Psoas muscle (tissue), 8 donors: Measurements from ENCODE around the gene WWOX. TPM values are rescaled to one million over a fixed set of nuclear protein-coding genes. Genes with fewer than 3 reads are reported as not detected.
A peak's percentile ranks its signal among the peaks of the same experiment; 100 is the strongest.

Source experiments
- ATAC-seq, 4 donors: fragments of 200-7000 bp; cut with Tn5 transposase; one replicate each; pipeline ENCODE4 v1.9.1; 2020; ENCODE audit warnings: moderate library complexity in 3 of 4, mild to moderate bottlenecking in 2 of 4
- DNase-seq, 2 donors: peaks; one replicate each; pipeline ENCODE4 v3.0.0-alpha.2; 2020
- H3K27ac ChIP-seq: fragments of 200-600 bp; one replicate; pipeline ENCODE4 v1.8.0; 2022
- H3K27me3 ChIP-seq, 3 donors: fragments of 200-600 bp in 1 of 3; one replicate each; pipeline versions ENCODE4 v1.6.1 to v1.8.0; 2013 to 2022; ENCODE audit warnings: low read length in 2 of 3, mild to moderate bottlenecking in 2 of 3, moderate library complexity in 1 of 3; ENCODE audit not compliant: insufficient read depth in 3 of 3
- H3K36me3 ChIP-seq, 2 donors: fragments of 200-600 bp in 1 of 2; one replicate each; pipeline versions ENCODE4 v1.6.1 to v1.8.0; 2013 to 2022; ENCODE audit warnings: low read depth in 1 of 2, mild to moderate bottlenecking in 1 of 2, moderate library complexity in 1 of 2; ENCODE audit not compliant: insufficient read depth in 1 of 2
- H3K4me1 ChIP-seq: fragments of 200-600 bp; one replicate; pipeline ENCODE4 v1.8.0; 2022
- H3K4me3 ChIP-seq: fragments of 200-600 bp; one replicate; pipeline ENCODE4 v1.8.0; 2022; ENCODE audit warnings: mild to moderate bottlenecking
- H3K9me3 ChIP-seq: fragments of 200-600 bp; one replicate; pipeline ENCODE4 v1.8.0; 2022
- WGBS, 3 donors: extraction: QIAGEN DNeasy Blood & Tissue Kit; methylation state at CpG; one replicate each; pipeline versions ENCODE4 v1.1.6 to v1.1.7; 2013; 5-methylcytosine and 5-hydroxymethylcytosine counted together
- intact Hi-C, 2 donors: fragments of 100-400 bp; cut with DNase I; formaldehyde crosslinking; loops; one replicate each; pipeline versions ENCODE4 v1.11.0 to v1.14.2; 2022
- polyA plus RNA-seq, 3 donors: library from polyadenylated mRNA; stranded (reverse); fragments of 200-250 nt; gene quantifications; one replicate each; pipeline ENCODE4 v1.2.3, GENCODE V29; 2013
- total RNA-seq, 4 donors: library from RNA; stranded (reverse); fragmentation: NEBNext Ultra II Directional in 2 of 4; extraction: Animal tissue kit (Norgen Biotek cat#: 25700) in 2 of 4; gene quantifications; one replicate each; pipeline versions ENCODE4 v1.2.1 to v1.2.4, GENCODE V29; 2021 to 2023
- TF ChIP-seq, protein P1 (sequence below): fragments of 200-600 bp; IDR thresholded peaks from one replicate; pipeline ENCODE4 v1.8.0; 2022; ENCODE audit warnings: antibody characterized with exemption
- donor health status: healthy with polysubstance abuse.
- donor health status: DM: no; HTN: no; CAD: no; lungs with moderate emphysema.
- donor health status: Bipolar disorder and iron deficiency.
- donor health status: healthy.
- donor health status: DM: yes; HTN: yes; CAD: no.
- donor health status: DM: no; HTN: no; CAD: no.
- donor health status: DM: no; HTN: no; CAD: no.
- donor health status: DM: yes; HTN: yes; CAD: no.

WWOX gene
- total and polyA plus RNA-seq, 7 donors, result 3.1 to 6.6 (median 5.0) TPM

DNA sequence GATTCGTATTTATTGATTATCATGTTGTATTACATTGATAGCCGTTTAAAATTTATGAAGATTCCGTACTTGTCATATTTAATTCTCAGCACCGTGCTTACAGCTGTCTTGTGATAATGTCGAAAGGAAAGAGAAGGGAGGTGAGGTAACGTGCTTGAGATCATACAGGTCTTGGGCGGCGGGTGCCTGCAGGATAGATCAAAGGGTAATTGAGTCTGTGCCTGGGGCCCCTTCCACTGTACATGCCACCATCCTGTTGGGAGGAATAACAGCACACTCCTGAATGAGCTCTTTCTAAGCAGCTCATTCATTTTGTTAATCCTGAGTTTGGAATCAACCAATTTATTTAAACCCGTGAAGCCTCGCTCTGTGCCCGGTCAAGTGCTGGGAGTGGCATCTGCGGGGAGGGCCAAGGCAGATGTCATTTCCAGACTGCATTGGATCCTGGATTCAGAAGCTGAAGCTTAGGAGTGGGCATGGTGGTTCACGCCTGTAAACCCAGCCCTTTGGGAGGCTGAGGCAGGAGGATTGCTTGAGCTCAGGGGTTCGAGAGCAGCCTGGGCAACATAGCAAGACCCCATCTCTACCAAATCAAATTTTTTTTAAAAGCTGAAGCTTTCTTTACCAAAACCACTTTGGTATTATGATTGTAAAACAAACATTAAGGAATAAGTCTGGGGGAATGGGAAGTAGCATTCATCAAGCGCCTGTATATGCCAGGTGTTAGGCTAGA lies 25.8 kb downstream of the WWOX start:
- intact Hi-C loops, result loop anchor here (5.0 to 10.0 kb wide), 3 partner anchors 317 to 1480 kb away; partner anchors contain the start of gene MAF (in 2 of the 2)
- no peak overlapping the region for H3K4me3 ChIP-seq
- 88 to 96% (median 88%) methylated on average over 15 of the region's 15 CpGs for WGBS, 3 donors
- H3K9me3 ChIP-seq, result no peaks in the 10 kb centered on the region
- no peaks in the 10 kb centered on the region for H3K36me3 ChIP-seq
- H3K27ac ChIP-seq, result no peak overlapping the region
- H3K27me3 ChIP-seq, result no peaks in the 10 kb centered on the region
- TF ChIP-seq, protein P1, sequence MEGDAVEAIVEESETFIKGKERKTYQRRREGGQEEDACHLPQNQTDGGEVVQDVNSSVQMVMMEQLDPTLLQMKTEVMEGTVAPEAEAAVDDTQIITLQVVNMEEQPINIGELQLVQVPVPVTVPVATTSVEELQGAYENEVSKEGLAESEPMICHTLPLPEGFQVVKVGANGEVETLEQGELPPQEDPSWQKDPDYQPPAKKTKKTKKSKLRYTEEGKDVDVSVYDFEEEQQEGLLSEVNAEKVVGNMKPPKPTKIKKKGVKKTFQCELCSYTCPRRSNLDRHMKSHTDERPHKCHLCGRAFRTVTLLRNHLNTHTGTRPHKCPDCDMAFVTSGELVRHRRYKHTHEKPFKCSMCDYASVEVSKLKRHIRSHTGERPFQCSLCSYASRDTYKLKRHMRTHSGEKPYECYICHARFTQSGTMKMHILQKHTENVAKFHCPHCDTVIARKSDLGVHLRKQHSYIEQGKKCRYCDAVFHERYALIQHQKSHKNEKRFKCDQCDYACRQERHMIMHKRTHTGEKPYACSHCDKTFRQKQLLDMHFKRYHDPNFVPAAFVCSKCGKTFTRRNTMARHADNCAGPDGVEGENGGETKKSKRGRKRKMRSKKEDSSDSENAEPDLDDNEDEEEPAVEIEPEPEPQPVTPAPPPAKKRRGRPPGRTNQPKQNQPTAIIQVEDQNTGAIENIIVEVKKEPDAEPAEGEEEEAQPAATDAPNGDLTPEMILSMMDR, result no peak
- H3K4me1 ChIP-seq, result peaks cover 15% of the 10 kb centered on the region
- ATAC-seq, result no peak
- no peak for DNase-seq

DNA sequence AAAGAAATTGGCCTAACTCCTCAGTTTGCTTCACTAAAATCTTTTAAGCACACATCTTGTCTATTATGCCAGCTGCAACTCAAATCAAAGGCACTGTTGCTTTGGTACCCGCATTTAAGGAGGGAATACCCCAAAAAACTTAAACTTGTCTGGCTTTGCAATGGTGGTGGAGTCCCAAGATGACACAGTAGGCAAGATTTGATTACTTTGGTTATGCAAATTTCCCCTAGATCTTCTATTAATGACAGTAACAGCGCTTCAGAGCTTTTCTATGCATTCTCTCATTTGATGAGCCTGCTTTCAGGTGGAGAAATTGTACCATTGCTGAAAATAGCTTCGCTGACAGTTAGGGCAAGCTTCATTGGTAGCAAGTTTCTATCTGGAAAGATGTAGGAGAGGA lies 27.2 kb downstream of the WWOX start:
- ATAC-seq (peak in 1 of 4 donors; percentile 20), DNase-seq (no peak)
- H3K4me3 ChIP-seq, result no peak overlapping the region
- TF ChIP-seq, protein P1, result no peak
- intact Hi-C loops, result loop anchor here (5.0 to 10.0 kb wide), 3 partner anchors 316 to 1478 kb away; partner anchors contain the start of gene MAF (in 2 of the 2)
- 48 to 74% (median 61%) methylated on average over 3 of the region's 3 CpGs for WGBS, 3 donors
- H3K27ac ChIP-seq, result no peak overlapping the region
- H3K27me3 ChIP-seq, result no peaks in the 10 kb centered on the region
- peaks cover 15% of the 10 kb centered on the region for H3K4me1 ChIP-seq
- no peaks in the 10 kb centered on the region for H3K9me3 ChIP-seq
- H3K36me3 ChIP-seq, result no peaks in the 10 kb centered on the region

DNA sequence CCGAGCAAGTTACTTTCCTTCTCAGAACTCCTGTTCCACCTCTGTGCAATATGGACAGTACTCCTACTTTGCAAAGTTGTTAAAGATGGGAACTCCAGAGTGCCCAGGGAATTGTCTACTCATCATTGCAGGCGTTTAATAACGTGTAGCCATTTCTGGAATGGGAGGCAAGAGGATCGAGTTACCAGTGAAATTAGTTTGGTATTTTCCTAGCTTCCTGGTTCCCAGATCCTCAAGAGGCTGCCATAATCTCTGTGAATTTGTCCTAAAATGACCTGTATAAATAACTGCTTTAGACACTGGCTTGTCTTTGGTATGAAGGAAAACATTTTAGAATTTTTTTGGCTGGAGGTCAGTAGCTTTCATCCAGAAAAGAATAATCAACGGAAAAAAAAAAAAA lies 27.7 kb downstream of the WWOX start:
- H3K9me3 ChIP-seq, result no peaks in the 10 kb centered on the region
- no peaks in the 10 kb centered on the region for H3K36me3 ChIP-seq
- H3K27ac ChIP-seq, result no peak overlapping the region
- WGBS, 3 donors, result 4 to 11% (median 5%) methylated on average over 5 of the region's 5 CpGs
- no peaks in the 10 kb centered on the region for H3K27me3 ChIP-seq
- intact Hi-C loops, result loop anchor here (5.0 to 10.0 kb wide), 3 partner anchors 315 to 1478 kb away; partner anchors contain the start of gene MAF (in 2 of the 2)
- TF ChIP-seq, protein P1, result no peak
- H3K4me3 ChIP-seq, result no peak overlapping the region
- peaks cover 15% of the 10 kb centered on the region for H3K4me1 ChIP-seq
- DNase-seq (no peak), ATAC-seq (peak; percentile 36 to 53 (median 44))

DNA sequence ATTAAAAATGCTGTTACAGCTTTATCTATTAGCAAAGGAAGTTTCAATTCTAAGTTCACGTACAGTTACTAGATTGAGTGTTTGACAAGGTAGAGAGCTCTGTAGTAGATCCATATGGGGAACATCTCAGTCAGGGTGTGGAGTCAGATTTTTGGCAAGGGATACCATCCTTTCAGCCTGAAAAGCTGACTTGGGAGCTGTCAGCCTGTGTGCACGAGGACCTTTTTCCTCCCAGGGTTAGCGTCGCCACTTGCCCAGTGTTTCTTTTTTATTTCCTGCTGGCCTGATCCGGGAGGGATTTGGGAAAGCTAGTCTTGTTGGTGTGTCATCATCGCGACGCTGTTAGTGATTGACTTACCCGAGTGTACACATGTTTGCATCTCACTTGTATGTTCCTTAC lies 29.5 kb downstream of the WWOX start:
- Histone ChIP-seq H3K27ac (no peak overlapping the region), H3K36me3 (no peaks in the 10 kb centered on the region), H3K4me1 (peaks cover 15% of the 10 kb centered on the region), H3K4me3 (no peak overlapping the region), H3K9me3 (no peaks in the 10 kb centered on the region), H3K27me3 (no peaks in the 10 kb centered on the region)
- TF ChIP-seq, protein P1, result no peak
- DNase-seq, result no peak
- intact Hi-C loops, result loop anchor here (5.0 to 10.0 kb wide), 3 partner anchors 313 to 1476 kb away; partner anchors contain the start of gene MAF (in 2 of the 2)
- peak in 1 of 4 donors; percentile 22 for ATAC-seq
- WGBS, 3 donors, result 26 to 42% (median 28%) methylated on average over 9 of the region's 9 CpGs
